Measurements from ENCODE around the gene DGCR2.

Gene DGCR2

GRCh38 chr22:19113429-19113828 lies 8.8 kb downstream of the DGCR2 start:
- TF ChIP-seq, protein P1, sequence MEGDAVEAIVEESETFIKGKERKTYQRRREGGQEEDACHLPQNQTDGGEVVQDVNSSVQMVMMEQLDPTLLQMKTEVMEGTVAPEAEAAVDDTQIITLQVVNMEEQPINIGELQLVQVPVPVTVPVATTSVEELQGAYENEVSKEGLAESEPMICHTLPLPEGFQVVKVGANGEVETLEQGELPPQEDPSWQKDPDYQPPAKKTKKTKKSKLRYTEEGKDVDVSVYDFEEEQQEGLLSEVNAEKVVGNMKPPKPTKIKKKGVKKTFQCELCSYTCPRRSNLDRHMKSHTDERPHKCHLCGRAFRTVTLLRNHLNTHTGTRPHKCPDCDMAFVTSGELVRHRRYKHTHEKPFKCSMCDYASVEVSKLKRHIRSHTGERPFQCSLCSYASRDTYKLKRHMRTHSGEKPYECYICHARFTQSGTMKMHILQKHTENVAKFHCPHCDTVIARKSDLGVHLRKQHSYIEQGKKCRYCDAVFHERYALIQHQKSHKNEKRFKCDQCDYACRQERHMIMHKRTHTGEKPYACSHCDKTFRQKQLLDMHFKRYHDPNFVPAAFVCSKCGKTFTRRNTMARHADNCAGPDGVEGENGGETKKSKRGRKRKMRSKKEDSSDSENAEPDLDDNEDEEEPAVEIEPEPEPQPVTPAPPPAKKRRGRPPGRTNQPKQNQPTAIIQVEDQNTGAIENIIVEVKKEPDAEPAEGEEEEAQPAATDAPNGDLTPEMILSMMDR (IDR thresholded peaks at IDR 0.05; ENCODE audit: low read length, missing control alignments), result no peak
- H3K4me3 ChIP-seq (replicated peaks; ENCODE audit: low read depth, low read length), result no peak overlapping the region
- no peak for DNase-seq (ENCODE audit: low read depth)

DNA sequence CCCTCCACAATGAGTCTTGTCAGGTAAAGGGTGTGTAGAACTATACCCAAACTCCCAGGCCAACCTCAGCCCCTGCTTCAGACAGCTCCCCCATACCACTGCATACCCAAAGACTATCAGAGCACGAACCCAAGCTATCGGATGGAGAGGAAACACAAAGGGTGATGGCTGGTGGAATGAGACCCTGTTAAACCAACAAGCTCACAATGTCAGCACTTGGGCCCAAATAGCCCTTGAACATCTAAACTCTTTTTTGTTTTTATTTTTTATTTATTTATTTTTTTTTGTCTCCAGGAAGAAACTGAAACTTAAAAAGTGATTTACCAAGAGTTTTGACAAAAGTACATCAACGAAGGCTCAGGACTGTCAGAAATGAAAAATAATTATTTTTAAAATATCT lies 10.6 kb downstream of the DGCR2 start:
- TF ChIP-seq, protein P1 (IDR thresholded peaks at IDR 0.05; ENCODE audit: low read length, missing control alignments), result no peak
- no peak for DNase-seq (ENCODE audit: low read depth)
- H3K4me3 ChIP-seq (replicated peaks; ENCODE audit: low read depth, low read length), result no peak overlapping the region

GRCh38 chr22:19111140-19111539 lies 11.1 kb downstream of the DGCR2 start:
- no peak overlapping the region for H3K4me3 ChIP-seq (replicated peaks; ENCODE audit: low read depth, low read length)
- no peak for DNase-seq (ENCODE audit: low read depth)
- TF ChIP-seq, protein P1 (IDR thresholded peaks at IDR 0.05; ENCODE audit: low read length, missing control alignments), result no peak

DNA sequence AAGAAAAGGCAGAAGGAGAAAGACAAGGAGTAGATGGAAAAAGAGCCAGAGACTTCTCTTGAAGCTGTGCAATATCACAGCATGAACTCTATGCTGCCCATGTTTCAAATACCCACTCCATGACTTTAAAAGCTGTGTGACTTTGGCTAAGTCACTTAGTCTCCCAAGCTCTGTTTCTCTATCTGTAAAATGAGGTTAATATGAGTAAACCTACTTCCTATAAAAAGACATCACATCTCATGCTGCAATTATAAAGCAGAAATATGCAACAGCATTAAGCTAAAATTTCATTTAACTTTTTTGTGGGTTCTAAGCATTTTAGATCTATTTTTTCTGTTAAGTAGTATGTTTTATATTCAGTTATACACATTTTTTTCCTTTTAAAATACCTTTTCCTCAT lies 11.6 kb downstream of the DGCR2 start:
- no peak overlapping the region for H3K4me3 ChIP-seq (replicated peaks; ENCODE audit: low read depth, low read length)
- DNase-seq (ENCODE audit: low read depth), result no peak
- TF ChIP-seq, protein P1 (IDR thresholded peaks at IDR 0.05; ENCODE audit: low read length, missing control alignments), result no peak

GRCh38 chr22:19110064-19110458 lies 12.2 kb downstream of the DGCR2 start:
- no peak overlapping the region for H3K4me3 ChIP-seq (replicated peaks; ENCODE audit: low read depth, low read length)
- TF ChIP-seq, protein P1 (IDR thresholded peaks at IDR 0.05; ENCODE audit: low read length, missing control alignments), result no peak
- DNase-seq (ENCODE audit: low read depth), result no peak

DNA sequence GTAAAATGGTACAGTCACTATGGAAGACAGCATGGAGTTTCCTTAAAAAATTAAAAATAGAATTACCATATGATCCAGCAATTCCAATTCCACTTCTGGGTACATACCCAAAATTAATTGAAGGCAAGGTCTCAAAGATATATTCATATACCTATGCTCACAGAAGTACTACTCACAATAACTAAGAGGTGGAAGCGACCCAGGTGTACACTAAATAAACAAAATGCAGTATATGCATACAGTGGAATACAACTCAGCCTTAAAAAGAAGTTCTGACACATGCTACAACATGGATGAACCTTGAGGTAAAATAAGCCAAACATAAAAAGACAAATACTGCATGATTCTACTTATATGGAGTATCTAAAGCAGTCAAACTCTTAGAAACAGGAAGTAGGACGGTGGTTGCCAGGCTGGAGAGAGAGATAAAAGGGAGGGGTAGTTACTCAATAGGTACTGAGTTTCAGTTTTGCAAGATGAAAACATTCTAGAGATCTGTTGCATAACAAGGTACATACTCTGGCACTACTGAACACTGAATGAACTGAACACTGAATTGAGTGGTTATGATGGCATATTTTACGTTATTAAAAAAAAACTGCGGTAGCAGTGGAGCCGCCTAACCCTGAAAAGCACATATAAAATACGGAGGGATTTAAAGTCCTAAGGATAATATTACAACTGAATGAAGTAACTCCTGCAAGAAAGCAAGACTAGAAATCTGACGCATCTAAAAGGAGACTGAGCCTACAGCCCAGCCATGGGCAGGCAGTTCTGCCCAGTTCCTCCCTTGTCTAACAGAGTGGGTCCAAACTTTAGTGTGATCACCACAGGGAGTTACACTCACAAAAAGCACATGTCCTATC lies 12.8 kb downstream of the DGCR2 start:
- DNase-seq (ENCODE audit: low read depth), result peak; percentile 90
- no peak overlapping the region for H3K4me3 ChIP-seq (replicated peaks; ENCODE audit: low read depth, low read length)
- TF ChIP-seq, protein P1 (IDR thresholded peaks at IDR 0.05; ENCODE audit: low read length, missing control alignments), result no peak

- DNase-seq (ENCODE audit: low read depth), result no peak
- no peak overlapping the region for H3K4me3 ChIP-seq (replicated peaks; ENCODE audit: low read depth, low read length)
- TF ChIP-seq, protein P1 (IDR thresholded peaks at IDR 0.05; ENCODE audit: low read length, missing control alignments), result no peak
These were observed 13.4 kb downstream of the DGCR2 start for GRCh38 chr22:19108807-19109197.
